Activated naive CD8-positive, alpha-beta T cell treated with anti-CD3 and anti-CD28 coated beads, Interleukin-2, amount 10 ng/mL, durations not matched to agents 7 days and 5 days (primary cell): ENCODE data around the gene TECR. TPM values are rescaled to one million over a fixed set of nuclear protein-coding genes. Genes with fewer than 3 reads are reported as not detected.

Source experiments
- ATAC-seq: fragments of 150-1000 bp; cut with Tn5 transposase; one replicate; pipeline ENCODE4 v1.10.0; 2021; ENCODE audit warnings: low read depth, moderate library complexity
- POLR2A ChIA-PET: fragments of 350-600 bp; sonication (Branson Sonifier 250); formaldehyde crosslinking; loops from one replicate; lab custom pipeline; 2021; ENCODE audit warnings: antibody characterized with exemption; lab: Charles Lee
- DNase-seq: peaks from one replicate; pipeline ENCODE4 v3.0.0; 2021
- H3K27ac Mint-ChIP-seq: one replicate; pipeline ENCODE4 v1.8.0; 2022; ENCODE audit warnings: mild to moderate bottlenecking, mixed read lengths
- H3K27me3 Mint-ChIP-seq: one replicate; pipeline ENCODE4 v1.8.0; 2022; ENCODE audit warnings: mild to moderate bottlenecking, moderate library complexity, mixed read lengths
- H3K36me3 Mint-ChIP-seq: one replicate; pipeline ENCODE4 v1.8.0; 2021; ENCODE audit warnings: mild to moderate bottlenecking, mixed read lengths
- H3K4me1 Mint-ChIP-seq: one replicate; pipeline ENCODE4 v1.8.0; 2021; ENCODE audit warnings: mixed read lengths
- H3K4me3 Mint-ChIP-seq: one replicate; pipeline ENCODE4 v1.8.0; 2022; ENCODE audit warnings: mild to moderate bottlenecking, moderate library complexity, mixed read lengths
- H3K9me3 Mint-ChIP-seq: one replicate; pipeline ENCODE4 v1.8.0; 2021; ENCODE audit warnings: mixed read lengths
- total RNA-seq, 2 experiments: library from RNA; stranded (reverse); gene quantifications; one replicate each; pipeline ENCODE4 v1.2.3, GENCODE V29; 2021

Gene TECR, protein sequence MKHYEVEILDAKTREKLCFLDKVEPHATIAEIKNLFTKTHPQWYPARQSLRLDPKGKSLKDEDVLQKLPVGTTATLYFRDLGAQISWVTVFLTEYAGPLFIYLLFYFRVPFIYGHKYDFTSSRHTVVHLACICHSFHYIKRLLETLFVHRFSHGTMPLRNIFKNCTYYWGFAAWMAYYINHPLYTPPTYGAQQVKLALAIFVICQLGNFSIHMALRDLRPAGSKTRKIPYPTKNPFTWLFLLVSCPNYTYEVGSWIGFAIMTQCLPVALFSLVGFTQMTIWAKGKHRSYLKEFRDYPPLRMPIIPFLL
- 100 to 1,000 TPM; 161 to 168 TPM for total RNA-seq

DNA sequence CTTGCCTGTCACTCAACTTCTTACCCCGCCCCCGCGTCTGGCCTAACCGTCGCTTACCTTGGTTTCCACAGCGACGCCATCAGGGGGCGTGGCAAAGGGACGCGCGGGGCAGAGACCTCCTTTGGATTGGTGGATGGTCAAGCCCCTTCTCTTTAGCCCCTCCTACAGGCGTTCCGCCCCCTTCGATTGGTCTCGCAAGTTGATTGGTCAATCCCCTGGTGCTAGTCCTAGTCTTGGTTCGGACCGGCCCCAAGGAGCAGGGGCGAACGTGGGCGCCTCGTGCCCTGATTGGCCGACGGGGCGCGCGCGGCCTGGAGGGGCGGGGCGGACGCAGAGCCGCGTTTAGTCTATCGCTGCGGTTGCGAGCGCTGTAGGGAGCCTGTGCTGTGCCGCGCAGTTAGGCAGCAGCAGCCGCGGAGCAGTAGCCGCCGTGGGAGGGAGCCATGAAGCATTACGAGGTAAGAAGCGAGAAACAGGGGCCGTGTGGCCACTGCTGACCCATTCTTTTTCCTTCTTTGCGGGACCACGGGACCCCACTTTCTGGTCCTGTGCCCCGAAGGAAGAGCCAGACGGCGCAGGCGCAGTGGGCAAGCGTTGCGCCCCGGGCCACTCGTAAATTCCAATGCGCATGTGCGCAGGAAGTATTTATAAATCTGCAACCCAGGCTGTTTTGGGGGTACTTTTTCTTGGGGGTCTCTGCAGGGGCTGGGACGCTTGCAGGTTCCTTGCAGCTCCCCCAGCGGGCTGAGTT, at the start of gene TECR:
TECR (plus strand) TSS at position 341 of the 751 bp plus-strand sequence; CDS start at position 444, 103 bp downstream.
- Mint-ChIP-seq H3K36me3 (peaks cover 7% of the 10 kb centered on the region), H3K4me3 (peak within 1 kb of the TSS; percentile 97), H3K9me3 (no peaks in the 10 kb centered on the region), H3K4me1 (peaks cover 13% of the 10 kb centered on the region), H3K27ac (peak within 1 kb of the TSS; percentile 96), H3K27me3 (no peaks in the 10 kb centered on the region)
- DNase-seq (peak; percentile 100), ATAC-seq (peak; percentile 97)
- POLR2A ChIA-PET = interaction anchor here (0.6 to 3.6 kb wide), 7 partner anchors 12 to 447 kb away, joined by 3 to 34 read pairs (median 5); partner anchors contain the start of gene DNAJB1

DNA sequence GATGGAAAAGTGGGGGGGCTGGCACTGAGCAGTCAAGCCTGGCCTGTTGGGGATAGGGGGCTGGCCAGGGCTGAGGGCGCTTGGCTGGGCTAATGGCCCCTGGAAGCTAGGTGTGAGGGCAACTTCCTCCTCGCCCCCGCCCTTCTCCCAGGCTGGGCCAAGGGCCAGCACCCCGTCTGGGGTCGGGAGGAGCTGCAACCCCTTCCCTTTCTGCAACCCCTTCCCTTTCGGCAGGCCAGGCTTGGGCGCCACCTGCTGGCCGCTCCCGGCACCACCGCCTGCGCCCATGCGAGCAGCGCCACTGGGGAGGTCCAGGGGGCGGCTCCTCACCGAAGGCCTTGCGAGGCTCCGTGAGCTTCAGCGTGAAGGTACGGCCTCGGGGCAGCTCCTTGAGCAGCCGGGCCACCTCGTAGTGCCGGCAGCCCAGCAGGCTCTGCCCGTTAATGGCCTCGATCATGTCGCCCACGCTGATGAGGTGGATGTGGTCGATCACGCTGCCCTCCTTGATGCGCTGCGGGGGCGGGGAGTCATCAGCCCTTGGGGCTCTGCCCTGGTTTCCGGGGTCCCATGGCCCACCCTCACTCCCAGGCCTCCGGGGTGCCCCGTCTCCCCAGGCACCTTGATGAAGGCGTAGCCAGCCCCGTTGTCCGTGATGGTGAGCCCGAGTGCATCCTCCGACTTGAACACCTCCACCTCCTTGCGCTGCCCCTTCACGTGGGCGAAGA, 49.3 kb upstream of the TECR start:
- no peaks in the 10 kb centered on the region for H3K27me3 Mint-ChIP-seq
- peaks cover 2% of the 10 kb centered on the region for H3K36me3 Mint-ChIP-seq
- H3K4me1 Mint-ChIP-seq = peaks cover 11% of the 10 kb centered on the region
- POLR2A ChIA-PET = interaction anchor here (0.8 to 1.1 kb wide), 4 partner anchors 12 to 343 kb away, joined by 3 to 4 read pairs (median 4); no protein-coding TSS in a partner anchor
- H3K4me3 Mint-ChIP-seq = no peak overlapping the region
- DNase-seq (peak; percentile 88), ATAC-seq (peak; percentile 53)
- no peaks in the 10 kb centered on the region for H3K9me3 Mint-ChIP-seq
- H3K27ac Mint-ChIP-seq = no peak overlapping the region

DNA sequence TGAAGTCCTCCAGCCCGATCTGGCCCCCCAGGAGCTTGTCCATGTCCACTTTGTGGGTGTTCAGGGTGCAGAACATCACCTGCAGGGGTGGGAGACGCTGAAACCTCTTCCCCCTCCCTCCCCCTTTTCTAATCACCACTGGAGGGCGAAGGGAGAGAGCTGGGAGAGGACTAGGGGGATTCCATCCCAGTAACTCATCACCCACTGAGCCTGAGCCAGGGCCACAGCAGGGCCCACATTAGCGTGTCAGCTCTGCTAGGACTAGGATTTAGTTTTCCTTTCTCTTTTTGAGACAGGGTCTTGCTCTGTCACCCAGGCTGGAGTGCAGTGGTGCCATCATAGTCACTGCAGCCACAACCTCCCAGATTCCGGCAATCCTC, 48.7 kb upstream of the TECR start:
- no peaks in the 10 kb centered on the region for H3K27me3 Mint-ChIP-seq
- POLR2A ChIA-PET = interaction anchor here (1.0 kb wide), 1 partner anchor 344 kb away, joined by 4 read pairs; no protein-coding TSS in a partner anchor
- no peak overlapping the region for H3K27ac Mint-ChIP-seq
- H3K4me1 Mint-ChIP-seq = peaks cover 8% of the 10 kb centered on the region
- ATAC-seq (no peak), DNase-seq (no peak)
- peaks cover 2% of the 10 kb centered on the region for H3K36me3 Mint-ChIP-seq
- H3K4me3 Mint-ChIP-seq = no peak overlapping the region
- H3K9me3 Mint-ChIP-seq = no peaks in the 10 kb centered on the region

GRCh38 chr19:14482172-14482941, 47.0 kb upstream of the TECR start:
- no peak overlapping the region for H3K27ac Mint-ChIP-seq

DNA sequence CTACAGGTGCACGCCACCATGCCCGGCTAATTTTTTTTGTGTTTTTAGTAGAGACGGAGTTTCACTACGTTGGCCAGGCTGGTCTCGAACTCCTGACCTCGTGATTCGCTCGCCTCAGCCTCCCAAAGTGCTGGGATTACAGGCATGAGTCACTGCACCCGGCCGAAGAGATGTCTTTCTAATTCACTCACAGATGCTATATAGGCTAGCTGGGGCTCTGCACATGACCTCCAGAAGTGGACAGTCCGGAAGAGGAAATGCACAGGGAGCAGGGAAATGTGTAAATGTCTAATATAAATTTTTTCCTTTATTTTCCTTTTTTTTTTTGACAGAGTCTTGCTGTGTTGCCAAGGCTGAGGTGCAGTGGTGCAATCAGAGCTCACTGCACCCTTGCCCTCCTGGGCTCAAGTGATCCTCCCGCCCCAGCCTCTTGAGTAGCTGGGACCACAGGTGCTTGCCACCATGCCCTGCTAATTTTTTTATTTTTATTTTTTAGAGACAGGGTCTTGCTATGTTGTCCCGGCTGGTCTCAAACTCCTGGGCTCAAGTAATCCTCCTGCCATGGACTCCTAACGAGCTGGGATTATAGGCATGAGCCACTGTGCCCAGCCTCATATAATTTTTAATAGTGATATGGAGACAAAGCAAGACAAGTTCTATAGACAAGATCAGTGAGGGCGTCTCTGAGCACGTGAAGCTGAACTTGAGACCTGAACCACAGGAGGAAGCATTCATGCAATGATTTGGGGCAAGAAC, 41.8 kb upstream of the TECR start:
- DNase-seq (no peak), ATAC-seq (no peak)
- H3K9me3 Mint-ChIP-seq = no peaks in the 10 kb centered on the region
- no peaks in the 10 kb centered on the region for H3K27me3 Mint-ChIP-seq
- H3K4me1 Mint-ChIP-seq = peaks cover 10% of the 10 kb centered on the region
- POLR2A ChIA-PET = interaction anchor here (0.7 to 1.7 kb wide), 3 partner anchors 20 to 34 kb away, joined by 4 to 5 read pairs (median 4); partner anchors contain the start of gene DNAJB1
- peaks cover 10% of the 10 kb centered on the region for H3K36me3 Mint-ChIP-seq
- H3K4me3 Mint-ChIP-seq = no peak overlapping the region
- no peak overlapping the region for H3K27ac Mint-ChIP-seq

More at GRCh38 chr19:14482172-14482941, 47.0 kb upstream of the TECR start:
- Mint-ChIP-seq H3K36me3 (peaks cover 3% of the 10 kb centered on the region), H3K27me3 (no peaks in the 10 kb centered on the region), H3K4me1 (peaks cover 6% of the 10 kb centered on the region), H3K9me3 (no peaks in the 10 kb centered on the region), H3K4me3 (no peak overlapping the region)
- POLR2A ChIA-PET = no interaction called here
- ATAC-seq (no peak), DNase-seq (no peak)

DNA sequence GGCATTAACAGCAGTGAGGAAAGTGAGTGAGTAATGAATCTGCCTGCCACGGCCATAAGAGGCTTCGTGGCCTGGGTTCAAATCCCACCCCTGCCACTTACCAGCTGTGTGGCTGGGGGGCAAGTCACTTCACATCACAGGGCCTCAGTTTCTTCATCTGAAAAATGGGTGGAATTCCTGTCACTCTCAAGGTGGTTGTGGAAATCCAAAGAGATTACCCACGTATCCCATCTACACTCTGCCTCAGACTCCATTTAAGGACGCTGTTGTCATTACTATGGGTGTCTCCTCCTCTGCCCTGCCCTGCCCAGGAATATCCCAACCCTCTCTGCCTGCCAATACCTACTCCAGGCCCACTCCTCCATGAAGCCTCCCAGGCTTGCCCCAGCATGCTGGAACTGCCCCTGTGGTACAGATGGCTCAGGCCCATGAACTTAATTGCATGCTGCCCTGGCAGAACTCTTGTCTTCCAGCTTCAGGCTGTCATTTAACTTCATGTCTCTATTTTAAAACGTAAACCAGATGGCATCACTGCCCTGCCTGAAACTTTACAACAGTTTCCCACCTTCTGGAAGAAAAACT, 36.5 kb upstream of the TECR start:
- DNase-seq (no peak), ATAC-seq (no peak)
- Mint-ChIP-seq H3K4me1 (peaks cover 15% of the 10 kb centered on the region), H3K9me3 (no peaks in the 10 kb centered on the region), H3K36me3 (peaks cover 10% of the 10 kb centered on the region), H3K27ac (no peak overlapping the region), H3K4me3 (no peak overlapping the region), H3K27me3 (peaks cover 3% of the 10 kb centered on the region)
- POLR2A ChIA-PET = no interaction called here

DNA sequence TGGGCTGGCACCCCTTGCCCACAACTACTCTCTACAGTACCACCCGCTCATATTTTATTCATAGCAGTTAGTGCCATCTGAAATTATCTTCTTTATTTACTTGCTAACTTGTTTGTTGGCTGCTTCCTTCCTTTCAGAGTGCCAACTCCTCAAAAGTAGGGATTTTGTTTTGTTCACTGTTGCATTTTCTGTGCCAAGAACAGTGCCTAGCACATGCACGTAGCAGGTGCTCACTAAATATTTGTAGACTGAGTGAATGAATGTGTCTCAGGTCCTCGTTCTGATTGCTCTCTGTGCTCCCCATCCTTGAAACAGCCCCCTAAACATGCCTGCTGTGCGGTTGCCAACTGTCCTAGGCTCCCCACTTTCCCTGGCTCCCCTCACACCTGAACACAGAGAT, 35.0 kb upstream of the TECR start:
- H3K36me3 Mint-ChIP-seq = peaks cover 7% of the 10 kb centered on the region
- DNase-seq = no peak
- H3K4me1 Mint-ChIP-seq = peaks cover 15% of the 10 kb centered on the region
- H3K4me3 Mint-ChIP-seq = peak overlapping the region; percentile 84
- ATAC-seq = no peak
- POLR2A ChIA-PET = interaction anchor here (0.6 to 2.6 kb wide), 4 partner anchors 12 to 117 kb away, joined by 3 to 29 read pairs (median 6); no protein-coding TSS in a partner anchor
- H3K9me3 Mint-ChIP-seq = no peaks in the 10 kb centered on the region
- H3K27ac Mint-ChIP-seq = peak overlapping the region; percentile 61
- peaks cover 3% of the 10 kb centered on the region for H3K27me3 Mint-ChIP-seq

DNA sequence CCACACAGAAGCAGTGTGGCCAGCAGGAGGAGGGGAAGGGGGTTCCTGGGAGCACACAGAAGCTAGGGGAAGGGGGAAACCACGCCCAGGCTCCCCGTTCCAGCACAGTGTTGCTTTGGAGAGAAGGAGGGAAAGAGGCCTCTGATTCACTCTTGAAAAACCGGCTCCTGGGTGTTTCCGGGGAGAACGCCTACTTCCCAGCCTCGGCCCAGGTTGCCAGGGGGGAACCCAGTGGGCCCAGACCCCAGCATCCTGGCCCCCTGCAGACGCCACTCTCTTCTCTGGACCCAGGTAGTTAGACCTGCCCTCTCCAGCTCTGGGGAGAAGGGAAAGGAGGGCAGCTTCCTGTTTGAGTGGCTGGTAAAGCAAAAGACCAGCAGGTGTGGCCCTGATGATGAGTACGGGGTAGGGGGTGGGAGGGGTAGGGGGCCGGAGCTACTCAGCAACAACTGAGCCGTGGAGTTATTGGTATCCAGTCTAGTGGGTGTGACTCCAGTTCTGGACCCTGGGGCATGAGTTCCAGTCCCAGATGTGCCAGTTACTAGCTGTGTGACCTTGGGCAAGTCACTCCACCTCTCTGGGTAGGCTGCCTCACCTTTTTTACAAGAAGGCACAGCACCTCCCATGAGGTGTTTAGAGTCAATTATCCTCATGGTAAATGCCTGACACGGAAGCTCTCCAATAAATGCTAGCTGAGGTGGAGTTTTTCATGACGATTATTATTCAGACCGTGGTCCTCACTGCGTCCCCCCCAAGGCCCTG, 34.3 kb upstream of the TECR start:
- Mint-ChIP-seq H3K27ac (peak overlapping the region; percentile 68), H3K4me3 (peak overlapping the region; percentile 84), H3K27me3 (peaks cover 3% of the 10 kb centered on the region), H3K9me3 (no peaks in the 10 kb centered on the region), H3K4me1 (peaks cover 15% of the 10 kb centered on the region), H3K36me3 (peaks cover 7% of the 10 kb centered on the region)
- POLR2A ChIA-PET = interaction anchor here (1.0 to 2.6 kb wide), 6 partner anchors 9 to 27 kb away, joined by 3 to 29 read pairs (median 8); partner anchors contain the start of gene DNAJB1
- DNase-seq = no peak
- ATAC-seq = no peak

DNA sequence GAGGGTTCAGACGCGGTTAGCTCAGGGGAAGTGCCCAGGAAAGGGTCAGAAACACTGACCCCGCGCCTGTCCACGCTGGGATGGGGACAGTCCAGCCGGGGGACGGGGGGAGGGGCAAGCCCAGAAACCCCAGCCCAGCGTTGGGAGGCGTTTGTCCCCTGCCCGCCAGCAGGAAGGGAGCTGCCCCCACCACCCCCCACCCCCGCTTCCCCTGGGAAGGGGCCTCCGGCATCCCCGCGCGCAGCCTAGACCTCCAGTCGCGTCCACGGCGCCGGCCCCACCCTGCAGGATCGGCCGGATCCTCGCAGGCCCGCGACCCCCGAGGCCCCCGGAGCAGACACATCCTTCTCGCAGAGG, 33.7 kb upstream of the TECR start:
- ATAC-seq (peak; percentile 1), DNase-seq (no peak)
- POLR2A ChIA-PET = interaction anchor here (1.0 to 2.6 kb wide), 7 partner anchors 8 to 68 kb away, joined by 3 to 29 read pairs (median 8); partner anchors contain the start of gene DNAJB1
- peak overlapping the region; percentile 84 for H3K4me3 Mint-ChIP-seq
- no peaks in the 10 kb centered on the region for H3K9me3 Mint-ChIP-seq
- H3K4me1 Mint-ChIP-seq = peaks cover 15% of the 10 kb centered on the region
- peaks cover 3% of the 10 kb centered on the region for H3K27me3 Mint-ChIP-seq
- peak overlapping the region; percentile 68 for H3K27ac Mint-ChIP-seq
- peaks cover 7% of the 10 kb centered on the region for H3K36me3 Mint-ChIP-seq

DNA sequence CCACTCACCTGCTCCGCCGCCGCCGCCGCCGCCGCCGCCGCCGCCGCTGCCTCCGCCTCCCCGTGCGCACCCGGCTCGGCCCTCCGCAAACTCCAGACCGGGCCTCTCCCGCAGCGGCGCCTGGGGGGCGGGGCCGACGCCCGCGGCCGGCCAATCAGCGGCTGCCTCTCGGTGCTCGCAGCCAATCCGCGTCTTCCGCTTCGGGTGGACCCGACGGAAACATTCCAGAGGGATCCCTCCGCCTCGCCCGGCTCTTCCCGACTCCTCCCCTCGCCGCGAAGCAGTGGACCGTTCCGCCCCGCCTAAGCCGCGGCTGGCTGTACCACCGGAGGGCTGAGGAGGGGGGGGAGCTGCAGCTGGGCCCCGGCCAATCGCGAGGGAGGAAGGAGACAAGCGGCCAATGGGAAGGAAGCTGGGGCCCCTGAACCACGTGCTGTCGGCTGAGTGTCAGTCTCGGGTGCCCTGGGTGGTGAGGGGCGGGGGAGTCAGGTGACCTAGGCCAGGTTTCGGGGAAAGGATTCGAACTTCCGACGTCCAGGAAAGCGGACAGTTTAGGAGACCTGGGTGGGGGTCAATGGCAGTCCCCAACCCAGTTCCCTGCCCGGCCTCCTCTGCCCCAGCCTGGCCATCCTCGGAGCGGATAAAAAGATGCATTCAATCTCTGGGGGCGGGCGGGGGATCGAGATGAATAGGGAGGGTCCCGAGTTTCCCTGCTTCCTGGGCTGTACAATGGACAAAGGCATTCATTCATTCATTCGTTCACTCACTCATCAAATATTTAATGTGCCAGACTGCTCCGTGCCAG, 33.2 kb upstream of the TECR start, which contains the start of gene GIPC1:
GIPC1 (minus strand) TSS at position 99 of the 805 bp plus-strand sequence. CDS start 13,151 bp downstream, outside the sequence.
- POLR2A ChIA-PET = interaction anchor here (0.5 to 2.6 kb wide), 8 partner anchors 8 to 69 kb away, joined by 3 to 29 read pairs (median 8); partner anchors contain the start of gene DNAJB1
- Mint-ChIP-seq H3K27me3 (peaks cover 3% of the 10 kb centered on the region), H3K27ac (peak within 1 kb of the TSS; percentile 79), H3K36me3 (peaks cover 7% of the 10 kb centered on the region), H3K4me3 (peak within 1 kb of the TSS; percentile 84), H3K4me1 (peaks cover 15% of the 10 kb centered on the region), H3K9me3 (no peaks in the 10 kb centered on the region)
- DNase-seq (peak; percentile 93), ATAC-seq (peak; percentile 92)
